ENCODE measurements around the gene TJP2. TPM values are rescaled to one million over a fixed set of nuclear protein-coding genes. Genes with fewer than 3 reads are reported as not detected.

TJP2 gene
- total RNA-seq, 2 experiments from 2014 or later = 12.9 to 15.3 TPM

DNA sequence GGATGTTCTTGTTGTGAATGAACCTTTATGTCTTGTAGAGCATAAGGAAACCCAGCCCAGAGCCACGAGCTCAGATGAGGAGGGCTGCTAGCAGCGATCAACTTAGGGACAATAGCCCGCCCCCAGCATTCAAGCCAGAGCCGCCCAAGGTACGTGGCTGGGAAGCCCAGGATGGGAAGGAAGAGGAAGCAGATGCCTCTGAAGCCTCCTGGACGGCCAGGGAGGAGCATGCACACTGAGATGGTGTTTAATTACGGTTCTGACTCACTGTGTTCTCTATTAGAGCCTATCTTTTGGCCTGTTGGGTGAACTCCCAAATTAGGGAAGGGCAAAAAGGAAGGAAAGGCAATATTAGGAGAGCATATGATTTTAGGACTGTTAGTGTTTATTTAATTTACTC, 75.3 kb downstream of the TJP2 start:
- DNase-seq = no peak
- H3K36me3 Mint-ChIP-seq = peaks cover 11% of the 10 kb centered on the region
- no peaks in the 10 kb centered on the region for H3K9me3 Mint-ChIP-seq
- no peak overlapping the region for H3K4me3 Mint-ChIP-seq
- CTCF ChIA-PET = no interaction called here
- no peaks in the 10 kb centered on the region for H3K27me3 Mint-ChIP-seq
- POLR2A ChIA-PET = no interaction called here
- no peaks in the 10 kb centered on the region for H3K4me1 Mint-ChIP-seq (ENCODE audit: low read depth)
- no peak overlapping the region for H3K27ac Mint-ChIP-seq
- intact Hi-C loops (cut with micrococcal nuclease) = no loop called here

GRCh38 chr9:69250681-69251080, 76.6 kb downstream of the TJP2 start:
- no peaks in the 10 kb centered on the region for H3K27me3 Mint-ChIP-seq
- no peaks in the 10 kb centered on the region for H3K9me3 Mint-ChIP-seq
- POLR2A ChIA-PET = no interaction called here
- intact Hi-C loops (cut with micrococcal nuclease) = no loop called here
- CTCF ChIA-PET = no interaction called here
- no peak for DNase-seq
- H3K4me3 Mint-ChIP-seq = no peak overlapping the region
- peaks cover 11% of the 10 kb centered on the region for H3K36me3 Mint-ChIP-seq
- H3K4me1 Mint-ChIP-seq (ENCODE audit: low read depth) = no peaks in the 10 kb centered on the region
- no peak overlapping the region for H3K27ac Mint-ChIP-seq

GRCh38 chr9:69252436-69252835, 78.4 kb downstream of the TJP2 start:
- intact Hi-C loops (cut with micrococcal nuclease) = no loop called here
- ChIA-PET CTCF (no interaction called here), POLR2A (no interaction called here)
- Mint-ChIP-seq H3K9me3 (no peaks in the 10 kb centered on the region), H3K36me3 (peaks cover 4% of the 10 kb centered on the region), H3K27me3 (no peaks in the 10 kb centered on the region), H3K4me1 (ENCODE audit: low read depth) (no peaks in the 10 kb centered on the region), H3K4me3 (no peak overlapping the region), H3K27ac (no peak overlapping the region)
- DNase-seq = no peak

DNA sequence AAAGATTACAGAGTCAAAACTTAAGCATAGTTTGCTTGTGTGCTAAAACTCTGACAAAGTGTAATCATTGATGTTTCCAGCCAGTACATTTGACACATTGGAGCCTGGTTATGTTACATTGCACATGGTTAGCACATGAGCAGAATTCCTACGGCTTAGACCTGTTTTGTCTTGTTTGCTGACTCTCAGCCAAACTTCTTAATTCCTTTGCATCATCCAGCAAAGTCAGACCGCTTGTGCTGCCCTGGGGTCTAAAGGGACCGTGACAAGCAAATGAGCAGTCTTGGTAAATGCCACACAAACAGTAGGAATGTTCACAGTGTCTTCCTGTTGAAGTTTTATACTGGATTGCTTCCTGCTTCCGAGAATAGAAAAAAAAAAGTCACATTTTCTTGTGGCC, 79.0 kb downstream of the TJP2 start:
- Mint-ChIP-seq H3K27me3 (no peaks in the 10 kb centered on the region), H3K36me3 (peaks cover 2% of the 10 kb centered on the region), H3K4me1 (ENCODE audit: low read depth) (no peaks in the 10 kb centered on the region), H3K9me3 (no peaks in the 10 kb centered on the region), H3K4me3 (no peak overlapping the region), H3K27ac (no peak overlapping the region)
- no peak for DNase-seq
- ChIA-PET POLR2A (no interaction called here), CTCF (no interaction called here)
- intact Hi-C loops (cut with micrococcal nuclease) = no loop called here

DNA sequence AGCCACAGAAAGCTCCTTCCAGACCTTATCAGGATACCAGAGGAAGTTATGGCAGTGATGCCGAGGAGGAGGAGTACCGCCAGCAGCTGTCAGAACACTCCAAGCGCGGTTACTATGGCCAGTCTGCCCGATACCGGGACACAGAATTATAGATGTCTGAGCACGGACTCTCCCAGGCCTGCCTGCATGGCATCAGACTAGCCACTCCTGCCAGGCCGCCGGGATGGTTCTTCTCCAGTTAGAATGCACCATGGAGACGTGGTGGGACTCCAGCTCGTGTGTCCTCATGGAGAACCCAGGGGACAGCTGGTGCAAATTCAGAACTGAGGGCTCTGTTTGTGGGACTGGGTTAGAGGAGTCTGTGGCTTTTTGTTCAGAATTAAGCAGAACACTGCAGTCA, 80.1 kb downstream of the TJP2 start:
- Mint-ChIP-seq H3K27ac (no peak overlapping the region), H3K9me3 (no peaks in the 10 kb centered on the region), H3K36me3 (no peaks in the 10 kb centered on the region), H3K4me3 (no peak overlapping the region), H3K27me3 (no peaks in the 10 kb centered on the region), H3K4me1 (ENCODE audit: low read depth) (no peaks in the 10 kb centered on the region)
- DNase-seq = no peak
- CTCF ChIA-PET = no interaction called here
- intact Hi-C loops (cut with micrococcal nuclease) = no loop called here
- POLR2A ChIA-PET = no interaction called here

GRCh38 chr9:69255591-69255990, 81.5 kb downstream of the TJP2 start:
- H3K9me3 Mint-ChIP-seq = no peaks in the 10 kb centered on the region
- intact Hi-C loops (cut with micrococcal nuclease) = no loop called here

GRCh38 chr9:69258551-69258950, 84.5 kb downstream of the TJP2 start:
- no peak overlapping the region for H3K27ac Mint-ChIP-seq
- no peaks in the 10 kb centered on the region for H3K9me3 Mint-ChIP-seq
- H3K4me3 Mint-ChIP-seq = no peak overlapping the region
- peaks cover 2% of the 10 kb centered on the region for H3K27me3 Mint-ChIP-seq
- intact Hi-C loops (cut with micrococcal nuclease) = no loop called here
- CTCF ChIA-PET = no interaction called here
- no peaks in the 10 kb centered on the region for H3K4me1 Mint-ChIP-seq (ENCODE audit: low read depth)
- H3K36me3 Mint-ChIP-seq = no peaks in the 10 kb centered on the region
- DNase-seq = no peak
- POLR2A ChIA-PET = no interaction called here

More at GRCh38 chr9:69255591-69255990, 81.5 kb downstream of the TJP2 start:
- no peak overlapping the region for H3K27ac Mint-ChIP-seq
- no peak for DNase-seq
- CTCF ChIA-PET = no interaction called here
- no peaks in the 10 kb centered on the region for H3K36me3 Mint-ChIP-seq
- H3K4me3 Mint-ChIP-seq = no peak overlapping the region
- no peaks in the 10 kb centered on the region for H3K27me3 Mint-ChIP-seq
- no peaks in the 10 kb centered on the region for H3K4me1 Mint-ChIP-seq (ENCODE audit: low read depth)
- POLR2A ChIA-PET = no interaction called here

DNA sequence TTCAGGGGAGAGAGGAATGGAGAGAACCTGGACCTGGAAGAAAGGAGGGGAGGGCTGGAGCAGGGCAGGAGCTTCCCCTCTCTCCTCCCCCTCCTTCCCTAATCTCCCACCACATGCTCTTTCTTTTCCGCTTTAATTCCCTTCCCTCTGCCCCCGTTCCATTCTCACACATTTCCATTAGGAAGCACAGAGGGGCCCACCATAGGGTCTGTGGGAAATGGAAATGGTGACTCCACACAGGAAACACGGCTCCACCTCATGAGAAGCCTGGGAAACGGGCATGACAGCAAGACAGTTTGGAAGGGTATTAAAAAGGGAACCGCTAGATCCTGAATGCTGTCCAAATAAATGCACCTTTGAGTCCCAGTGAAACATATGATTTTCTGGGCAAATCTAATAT, 86.1 kb downstream of the TJP2 start:
- DNase-seq = no peak
- Mint-ChIP-seq H3K27ac (no peak overlapping the region), H3K27me3 (peaks cover 9% of the 10 kb centered on the region), H3K9me3 (no peaks in the 10 kb centered on the region), H3K36me3 (no peaks in the 10 kb centered on the region), H3K4me1 (ENCODE audit: low read depth) (no peaks in the 10 kb centered on the region), H3K4me3 (no peak overlapping the region)
- ChIA-PET CTCF (interaction anchor here (1.4 kb wide), 1 partner anchor 37 kb away, joined by 3 read pairs; no protein-coding TSS in a partner anchor), POLR2A (no interaction called here)
- intact Hi-C loops (cut with micrococcal nuclease) = no loop called here

GRCh38 chr9:69261636-69262035, 87.6 kb downstream of the TJP2 start:
- no peak for DNase-seq
- Mint-ChIP-seq H3K36me3 (no peaks in the 10 kb centered on the region), H3K4me3 (no peak overlapping the region), H3K9me3 (no peaks in the 10 kb centered on the region), H3K27ac (no peak overlapping the region), H3K27me3 (peaks cover 12% of the 10 kb centered on the region), H3K4me1 (ENCODE audit: low read depth) (no peaks in the 10 kb centered on the region)
- ChIA-PET POLR2A (no interaction called here), CTCF (interaction anchor here (1.4 kb wide), 1 partner anchor 38 kb away, joined by 3 read pairs; no protein-coding TSS in a partner anchor)
- intact Hi-C loops (cut with micrococcal nuclease) = no loop called here

GRCh38 chr9:69264526-69264925, 90.4 kb downstream of the TJP2 start:
- Mint-ChIP-seq H3K36me3 (no peaks in the 10 kb centered on the region), H3K9me3 (no peaks in the 10 kb centered on the region), H3K4me1 (ENCODE audit: low read depth) (no peaks in the 10 kb centered on the region), H3K27ac (no peak overlapping the region), H3K27me3 (peaks cover 18% of the 10 kb centered on the region), H3K4me3 (no peak overlapping the region)
- ChIA-PET POLR2A (no interaction called here), CTCF (no interaction called here)
- intact Hi-C loops (cut with micrococcal nuclease) = no loop called here
- DNase-seq = no peak

- Mint-ChIP-seq H3K4me3 (no peak overlapping the region), H3K9me3 (no peaks in the 10 kb centered on the region), H3K27ac (no peak overlapping the region), H3K27me3 (peaks cover 21% of the 10 kb centered on the region), H3K4me1 (ENCODE audit: low read depth) (no peaks in the 10 kb centered on the region), H3K36me3 (no peaks in the 10 kb centered on the region)
- no peak for DNase-seq
- intact Hi-C loops (cut with micrococcal nuclease) = no loop called here
- ChIA-PET POLR2A (no interaction called here), CTCF (no interaction called here)
Measured at GRCh38 chr9:69265891-69266290, 91.8 kb downstream of the TJP2 start.

DNA sequence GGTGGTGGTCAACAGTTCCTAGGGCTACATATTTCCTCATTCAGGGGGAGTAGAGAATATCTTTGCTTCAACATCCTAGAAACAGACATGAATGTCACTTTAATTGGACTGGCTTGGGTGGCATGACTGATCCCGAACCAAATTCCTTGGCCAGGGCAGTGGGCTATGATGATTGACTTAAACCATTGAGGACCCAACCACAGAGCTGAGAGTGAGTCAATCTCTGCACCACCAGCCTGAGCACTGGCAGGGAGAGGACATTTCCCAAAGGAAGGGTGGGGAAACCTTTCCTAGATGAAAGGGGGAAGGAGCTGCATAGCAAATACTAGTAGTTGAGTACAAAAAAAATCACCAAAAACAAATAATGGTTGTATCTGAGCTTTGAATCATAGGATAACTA, 98.1 kb downstream of the TJP2 start:
- CTCF ChIA-PET = no interaction called here
- Mint-ChIP-seq H3K9me3 (peaks cover 9% of the 10 kb centered on the region), H3K4me3 (no peak overlapping the region), H3K27ac (no peak overlapping the region), H3K36me3 (peaks cover 1% of the 10 kb centered on the region), H3K27me3 (peaks cover 29% of the 10 kb centered on the region), H3K4me1 (ENCODE audit: low read depth) (no peaks in the 10 kb centered on the region)
- intact Hi-C loops (cut with micrococcal nuclease) = no loop called here
- POLR2A ChIA-PET = no interaction called here
- DNase-seq = no peak

GRCh38 chr9:69273161-69273560, 99.1 kb downstream of the TJP2 start:
- intact Hi-C loops (cut with micrococcal nuclease) = no loop called here
- Mint-ChIP-seq H3K27ac (no peak overlapping the region), H3K4me3 (no peak overlapping the region), H3K4me1 (ENCODE audit: low read depth) (no peaks in the 10 kb centered on the region), H3K9me3 (peaks cover 15% of the 10 kb centered on the region), H3K36me3 (peaks cover 5% of the 10 kb centered on the region), H3K27me3 (peaks cover 33% of the 10 kb centered on the region)
- no peak for DNase-seq
- CTCF ChIA-PET = no interaction called here
- POLR2A ChIA-PET = no interaction called here

- peaks cover 7% of the 10 kb centered on the region for H3K4me1 Mint-ChIP-seq (ENCODE audit: low read depth)
- DNase-seq = no peak
- H3K27me3 Mint-ChIP-seq = peaks cover 23% of the 10 kb centered on the region
- peaks cover 29% of the 10 kb centered on the region for H3K9me3 Mint-ChIP-seq
- no peak overlapping the region for H3K27ac Mint-ChIP-seq
- ChIA-PET CTCF (no interaction called here), POLR2A (no interaction called here)
- H3K4me3 Mint-ChIP-seq = no peak overlapping the region
- intact Hi-C loops (cut with micrococcal nuclease) = no loop called here
- peaks cover 9% of the 10 kb centered on the region for H3K36me3 Mint-ChIP-seq
Measured at GRCh38 chr9:69276775-69277174, 102.7 kb downstream of the TJP2 start.

All from activated CD4-positive, alpha-beta memory T cell treated with anti-CD3 and anti-CD28 coated beads for 36 hours (primary cell).